K562 (cell line): ENCODE results near the gene CRYBG2. TPM values are rescaled to one million over a fixed set of nuclear protein-coding genes. Genes with fewer than 3 reads are reported as not detected.

Source experiments
- ATAC-seq: fragments of 200-7000 bp; cut with Tn5 transposase; 3 replicates; pipeline ENCODE4 v1.9.1; 2020; ENCODE audit warnings: moderate library complexity
- BruUV-seq: library from RNA; stranded (reverse); fragments of 400-500 nt; replicated peaks from 2 replicates; lab custom pipeline; 2021; lab: Mats Ljungman, UMichigan
- CTCF ChIA-PET: fragments of 300-600 bp; formaldehyde crosslinking; extraction: SDS; loops from one replicate; lab custom pipeline; 2021; ENCODE audit warnings: low intra/inter-chr PET ratio; lab: Yijun Ruan, JAX
- POLR2A ChIA-PET: fragments of 300-600, 350-650 bp; sonication (Branson Sonifier 250); formaldehyde crosslinking; extraction: SDS; loops from one replicate; lab custom pipeline; 2021; ENCODE audit warnings: antibody characterized with exemption, inconsistent platforms; lab: Yijun Ruan, JAX
- DNase-seq, 4 experiments: peaks; one replicate each; pipeline versions ENCODE4 v3.0.0 to v3.0.0-alpha.2; 2011 to 2018; ENCODE audit warnings: low spot score in 3 of 4, mixed read lengths in 3 of 4; ENCODE audit errors: extremely low read depth in 1 of 4
- FAIRE-seq: peaks from 2 replicates; lab custom pipeline; 2011; peaks lifted over from hg19 to GRCh38; lab: Jason Lieb, UNC
- H2AFZ ChIP-seq: 2 replicates; pipeline ENCODE4 v1.6.0; 2011; ENCODE audit warnings: low read depth, low read length, control low read depth, inconsistent platforms
- H3K27ac ChIP-seq: fragments of 200-600 bp; 3 replicates; pipeline ENCODE4 v1.8.0; 2011; ENCODE audit warnings: low read depth, mild to moderate bottlenecking, control low read depth, inconsistent platforms, low read length, moderate library complexity, mixed read lengths; ENCODE audit errors: extremely low read depth
- H3K27me3 ChIP-seq, 2 experiments: fragments of 300-600 bp in 1 of 2; 2 replicates in 1 of 2; 3 replicates in 1 of 2; pipeline versions ENCODE4 v1.6.0 to v1.8.0; 2011; ENCODE audit warnings: inconsistent platforms in 2 of 2, low read length in 2 of 2, mild to moderate bottlenecking in 1 of 2, mixed read lengths in 1 of 2, moderate library complexity in 1 of 2; ENCODE audit not compliant: control insufficient read depth in 2 of 2, insufficient read depth in 2 of 2
- H3K36me3 ChIP-seq: fragments of 300-600 bp; 3 replicates; pipeline ENCODE4 v1.8.0; 2011; ENCODE audit warnings: mild to moderate bottlenecking, low read length, inconsistent platforms; ENCODE audit not compliant: control insufficient read depth, insufficient read depth
- H3K4me1 ChIP-seq, 2 experiments: fragments of 200-600 bp in 1 of 2; replicated peaks in 1 of 2; 2 replicates in 1 of 2; 3 replicates in 1 of 2; pipeline versions ENCODE4 v1.5.1 to v1.8.0; 2011; ENCODE audit warnings: inconsistent platforms in 2 of 2, low read length in 2 of 2, mild to moderate bottlenecking in 1 of 2, mixed read lengths in 1 of 2, moderate library complexity in 1 of 2; ENCODE audit not compliant: control insufficient read depth in 2 of 2, insufficient read depth in 2 of 2
- H3K4me2 ChIP-seq: 2 replicates; pipeline ENCODE4 v1.6.1; 2011; ENCODE audit warnings: low read length, control low read depth, inconsistent platforms, mixed read lengths; ENCODE audit not compliant: insufficient read depth
- H3K4me3 ChIP-seq: fragments of 200-600 bp; sonication (generic), shearing (Covaris generic); 2 replicates; pipeline ENCODE4 v1.5.1; 2016; ENCODE audit warnings: control low read depth, inconsistent platforms
- H3K79me2 ChIP-seq: fragments of 200-600 bp; 3 replicates; pipeline ENCODE4 v1.8.0; 2011; ENCODE audit warnings: low read length, inconsistent platforms; ENCODE audit not compliant: control insufficient read depth, insufficient read depth
- H3K9ac ChIP-seq, 2 experiments: 2 replicates each; pipeline versions ENCODE4 v1.6.0 to v1.6.1; 2011; ENCODE audit warnings: low read depth in 2 of 2, low read length in 2 of 2, control low read depth in 1 of 2, inconsistent platforms in 1 of 2, mild to moderate bottlenecking in 1 of 2, mixed read lengths in 1 of 2; ENCODE audit not compliant: insufficient read depth in 1 of 2
- H3K9me1 ChIP-seq: one replicate; pipeline ENCODE4 v1.6.0; 2011; ENCODE audit warnings: inconsistent platforms, mild to moderate bottlenecking, low read length, moderate library complexity; ENCODE audit not compliant: control insufficient read depth, insufficient read depth
- H3K9me3 ChIP-seq: replicated peaks from 2 replicates; pipeline ENCODE4 v1.5.1; 2011; ENCODE audit warnings: low read depth, low read length, inconsistent platforms; ENCODE audit not compliant: control insufficient read depth, insufficient read depth
- H4K20me1 ChIP-seq: replicated peaks from 2 replicates; pipeline ENCODE4 v1.6.1; 2011; ENCODE audit warnings: low read length, inconsistent platforms, mixed read lengths; ENCODE audit not compliant: control insufficient read depth, insufficient read depth
- BCLAF1 ChIP-seq, 2 experiments: fragments of 450-650 bp in 1 of 2; IDR thresholded peaks; 2 replicates each; pipeline ENCODE4 v1.6.1; 2011 to 2017; ENCODE audit warnings: low read depth in 2 of 2, antibody characterized with exemption in 1 of 2, borderline replicate concordance in 1 of 2, low read length in 1 of 2, mild to moderate bottlenecking in 1 of 2, mixed read lengths in 1 of 2; ENCODE audit not compliant: control insufficient read depth in 1 of 2
- CHD1 ChIP-seq: fragments of 200-600 bp; sonication (generic); IDR thresholded peaks from one replicate; pipeline ENCODE4 v1.6.1; 2012; ENCODE audit warnings: mild to moderate bottlenecking, moderate library complexity, low read length, inconsistent platforms
- HDAC1 ChIP-seq, 2 experiments: fragments of 450-650 bp; IDR thresholded peaks; 2 replicates each; pipeline ENCODE4 v1.6.1; 2016 to 2017; ENCODE audit warnings: inconsistent platforms in 1 of 2, mild to moderate bottlenecking in 1 of 2, moderate library complexity in 1 of 2
- HDAC2 ChIP-seq: fragments of 450-650 bp; IDR thresholded peaks from 2 replicates; pipeline ENCODE4 v1.6.1; 2016; ENCODE audit warnings: mild to moderate bottlenecking
- HDAC8 ChIP-seq: fragments of 450-650 bp; IDR thresholded peaks from 2 replicates; pipeline ENCODE4 v1.6.1; 2016; ENCODE audit warnings: mild to moderate bottlenecking, missing genetic modification characterization, moderate library complexity, missing compliant biosample characterization
- KAT8 ChIP-seq: fragments of 450-650 bp; IDR thresholded peaks from 2 replicates; pipeline ENCODE4 v1.6.1; 2016; ENCODE audit warnings: low read depth, mild to moderate bottlenecking
- MEF2A ChIP-seq: IDR thresholded peaks from 2 replicates; pipeline ENCODE4 v1.6.1; 2011; ENCODE audit warnings: low read depth, mild to moderate bottlenecking, low read length, moderate library complexity; ENCODE audit not compliant: control insufficient read depth
- MTA1 ChIP-seq: fragments of 450-650 bp; IDR thresholded peaks from 2 replicates; pipeline ENCODE4 v1.6.1; 2017; ENCODE audit warnings: borderline replicate concordance
- NCOR1 ChIP-seq: fragments of 450-650 bp; IDR thresholded peaks from 2 replicates; pipeline ENCODE4 v1.6.1; 2016; ENCODE audit warnings: mild to moderate bottlenecking, moderate library complexity
- NFE2L1 ChIP-seq: fragments of 450-650 bp; IDR thresholded peaks from 2 replicates; pipeline ENCODE4 v1.6.1; 2016; ENCODE audit warnings: missing genetic modification characterization, low read depth, mild to moderate bottlenecking, missing compliant biosample characterization, moderate library complexity, borderline replicate concordance
- NFYB ChIP-seq: IDR thresholded peaks from 2 replicates; pipeline ENCODE4 v1.6.1; 2011; ENCODE audit warnings: mild to moderate bottlenecking, moderate library complexity; ENCODE audit not compliant: insufficient read length; ENCODE audit errors: extremely low read depth
- PHB2 ChIP-seq: fragments of 450-650 bp; IDR thresholded peaks from 2 replicates; pipeline ENCODE4 v1.6.1; 2017; ENCODE audit warnings: low read depth
- PHF8 ChIP-seq: fragments of 200-600 bp; sonication (generic); IDR thresholded peaks from 2 replicates; pipeline ENCODE4 v1.6.1; 2012; ENCODE audit warnings: mixed run types, mild to moderate bottlenecking, inconsistent platforms, low read length, moderate library complexity, borderline replicate concordance
- SMARCA5 ChIP-seq: fragments of 450-650 bp; IDR thresholded peaks from 2 replicates; pipeline ENCODE4 v1.6.1; 2016
- ZFP30 ChIP-seq: fragments of 250-450 bp; sonication (Bioruptor Pico); IDR thresholded peaks from 2 replicates; pipeline ENCODE4 v1.8.0; 2022; ENCODE audit warnings: moderate library complexity, mild to moderate bottlenecking, inconsistent platforms, borderline replicate concordance
- ZNF232 ChIP-seq: sonication (generic); formaldehyde crosslinking; IDR thresholded peaks from 2 replicates; pipeline ENCODE4 v1.8.0; 2022; ENCODE audit warnings: mild to moderate bottlenecking, missing genetic modification reagents
- ZNF274 ChIP-seq: IDR thresholded peaks from 2 replicates; pipeline ENCODE4 v1.6.1; 2011; ENCODE audit warnings: low read depth, mild to moderate bottlenecking, low read length, moderate library complexity, borderline replicate concordance
- ZNF655 ChIP-seq: fragments of 250-450 bp; sonication (Bioruptor Pico); IDR thresholded peaks from 2 replicates; pipeline ENCODE4 v1.5.0; 2021
- WGBS: fragments of 100-300 bp; shearing (Covaris generic); methylation state at CpG from one replicate; pipeline ENCODE4 v1.1.6; 2016; ENCODE audit warnings: low coverage, mixed read lengths; ENCODE audit not compliant: insufficient coverage; ENCODE audit errors: missing lambda C conversion rate; 5-methylcytosine and 5-hydroxymethylcytosine counted together
- in situ Hi-C: fragments of 300-500 bp; cut with MboI; formaldehyde crosslinking; loops from 4 replicates; pipeline ENCODE4 v1.15.0; 2018; ENCODE audit warnings: inconsistent platforms, mixed read lengths
- intact Hi-C: fragments of 100-400 bp; cut with micrococcal nuclease; formaldehyde crosslinking; loops from 2 replicates; pipeline ENCODE4 v1.14.2; 2022
- polyA plus RNA-seq, 8 experiments: library from polyadenylated mRNA; depleted of rRNA in 4 of 8; stranded (reverse) in 5 of 8; unstranded in 3 of 8; fragments of >200 nt; fragmentation: Nextera tagmentation in 2 of 8; fragmentation: Illumina TruSeq in 1 of 8; extraction: Ambion mirVana in 2 of 8; extraction: Trizol in 1 of 8; gene quantifications; 2 replicates each; pipeline versions ENCODE4 v1.2.1 to v1.2.3, GENCODE V29; 2011 to 2014; ENCODE audit warnings: inconsistent platforms in 1 of 8, missing spikeins in 1 of 8
- total RNA-seq, 7 experiments: library from RNA; depleted of rRNA in 6 of 7; stranded (reverse); fragments of >200 nt in 6 of 7; fragmentation: Illumina TruSeq in 2 of 7; extraction: Trizol in 2 of 7; gene quantifications; 2 replicates each; pipeline versions ENCODE4 v1.2.1 to v1.2.3, GENCODE V29; 2011 to 2021; ENCODE audit warnings: low replicate concordance in 1 of 7

CRYBG2 gene
- total and polyA plus RNA-seq, 9 of the 15 experiments (the other 6 are each of a cell fraction or from before 2014, with no cell fraction given): 0.39 to 8.5 (median 3.7) TPM

DNA sequence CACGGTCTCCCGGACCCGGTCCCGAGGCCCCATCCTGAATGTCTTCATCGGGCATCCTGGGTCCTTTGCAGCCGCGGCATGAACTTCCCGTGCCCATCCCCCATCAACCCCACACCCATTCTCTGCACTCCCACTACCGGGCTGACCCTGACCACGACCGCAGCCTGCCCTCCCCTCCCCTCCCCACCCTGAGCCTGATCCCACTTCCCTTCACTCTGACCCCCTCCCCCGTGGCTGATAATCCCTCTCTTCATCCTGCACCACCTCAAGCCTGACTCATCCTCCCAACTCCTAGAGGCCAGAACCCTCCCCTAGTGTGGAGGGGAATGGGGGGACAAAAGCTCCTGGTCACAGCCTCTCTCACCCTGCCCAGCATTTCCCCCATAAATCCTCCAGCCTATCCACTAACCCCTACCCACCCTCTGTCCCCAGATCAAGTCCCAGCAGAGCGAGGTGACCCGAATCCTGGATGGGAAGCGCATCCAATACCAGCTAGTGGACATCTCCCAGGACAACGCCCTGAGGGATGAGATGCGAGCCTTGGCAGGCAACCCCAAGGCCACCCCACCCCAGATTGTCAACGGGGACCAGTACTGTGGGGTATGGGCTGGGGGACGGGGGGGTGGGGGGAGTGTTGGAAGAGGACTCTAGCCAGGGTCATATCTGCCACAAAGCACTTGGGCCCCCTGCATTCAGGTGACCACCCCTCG is 73.4 kb downstream of the CRYBG2 start:
- peak overlapping the region; percentile 62 to 92 for H3K9ac ChIP-seq
- no peaks in the 10 kb centered on the region for H3K27me3 ChIP-seq
- peaks cover 5% of the 10 kb centered on the region for H3K9me1 ChIP-seq
- DNase-seq: peak; percentile 74 to 87 (median 82)
- no peaks in the 10 kb centered on the region for H3K9me3 ChIP-seq
- peak overlapping the region; percentile 47 for H3K4me3 ChIP-seq
- peaks cover 24% of the 10 kb centered on the region; the same call in 2 of the 3 replicates for H3K79me2 ChIP-seq
- WGBS: 57% methylated on average over 8 of the region's 20 CpGs
- peaks cover 74% of the 10 kb centered on the region for H3K36me3 ChIP-seq
- intact Hi-C loops: no loop called here
- 0 out of 2 replicates have a peak, but pooled peaks cover 4% of the 10 kb centered on the region for H4K20me1 ChIP-seq
- POLR2A ChIA-PET: interaction anchor here (0.6 to 1.6 kb wide), 12 partner anchors 8 to 412 kb away, joined by 3 to 6 read pairs (median 3); no protein-coding TSS in a partner anchor
- ATAC-seq: peak; percentile 1
- H3K4me2 ChIP-seq: peak overlapping the region; percentile 85
- BruUV-seq: no TSS peak
- peak; percentile 32 for FAIRE-seq
- peak overlapping the region; percentile 81 for H3K27ac ChIP-seq
- H3K4me1 ChIP-seq: peaks cover 83 to 85% of the 10 kb centered on the region in 2 experiments
- CTCF ChIA-PET: interaction anchor here (0.8 to 1.5 kb wide), 2 partner anchors 8 to 83 kb away, joined by 3 read pairs; no protein-coding TSS in a partner anchor
- in situ Hi-C loops: no loop called here
- H2AFZ ChIP-seq: peak overlapping the region; percentile 71; the same call in 1 of the 2 replicates
- TF ChIP-seq NFYB (no peak), ZNF274 (no peak), MTA1 (peak; percentile 76; the same call in 1 of the 2 replicates), HDAC2 (peak; percentile 52; the same call in 1 of the 2 replicates), KAT8 (no peak), ZNF655 (CRISPR knock-in tag) (no peak), PHF8 (no peak), NCOR1 (peak; percentile 60), PHB2 (0 out of 2 replicates have a peak, but pooled peaks have one; percentile 39), CHD1 (no peak), NFE2L1 (tag) (no peak), HDAC1 (IDR thresholded peaks at IDR 0.05) (peak in 1 of 2 experiments; percentile 73; a peak in 3 of 4 replicates), BCLAF1 (IDR thresholded peaks at IDR 0.05; ENCODE audit: borderline replicate concordance in 1 of 2, control insufficient read depth in 1 of 2, low read depth in 2 of 2, low read length in 1 of 2) (0 out of 4 replicates have a peak, but pooled peaks of 1 of the 2 experiments have one; percentile 29), HDAC8 (tag) (no peak), MEF2A (no peak), ZNF232 (no peak), SMARCA5 (peak; percentile 34; the same call in 1 of the 2 replicates), ZFP30 (no peak)
